Upper lobe of left lung (tissue), 6 donors: ENCODE results near the gene SAA2. TPM values are rescaled to one million over a fixed set of nuclear protein-coding genes. Genes with fewer than 3 reads are reported as not detected.

Experiments
- ATAC-seq, 2 donors: fragments of 200-7000 bp; cut with Tn5 transposase; one replicate each; pipeline ENCODE4 v1.9.1; 2022; ENCODE audit warnings: mild to moderate bottlenecking in 2 of 2, moderate library complexity in 2 of 2; ENCODE audit not compliant: low FRiP score in 2 of 2
- DNase-seq, 2 donors: peaks; one replicate each; pipeline ENCODE4 v3.0.0-alpha.2; 2019 to 2020
- H3K27ac ChIP-seq, 4 donors: fragments of 200-600 bp; sonication (generic); one replicate each; pipeline ENCODE4 v1.5.1; 2016 to 2019
- H3K27me3 ChIP-seq, 4 donors: fragments of 200-600 bp; sonication (generic); one replicate each; pipeline ENCODE4 v1.5.1; 2017 to 2019
- H3K36me3 ChIP-seq, 4 donors: fragments of 200-600 bp; sonication (generic); one replicate each; pipeline ENCODE4 v1.5.1; 2016 to 2019
- H3K4me1 ChIP-seq, 4 donors: fragments of 200-600 bp; sonication (generic); one replicate each; pipeline ENCODE4 v1.5.1; 2018 to 2019
- H3K4me3 ChIP-seq, 4 donors: fragments of 200-600 bp; sonication (generic); one replicate each; pipeline ENCODE4 v1.5.1; 2017 to 2019; ENCODE audit warnings: mild to moderate bottlenecking in 2 of 4, moderate library complexity in 1 of 4
- H3K9me3 ChIP-seq, 4 donors: fragments of 200-600 bp; sonication (generic); one replicate each; pipeline ENCODE4 v1.5.1; 2018 to 2019
- CTCF ChIP-seq, 6 experiments: fragments of 450-650 bp in 4 of 6; fragments of 200-600 bp in 2 of 6; sonication (generic) in 2 of 6; IDR thresholded peaks; one replicate each; pipeline ENCODE4 v1.5.1; 2016 to 2019; ENCODE audit warnings: antibody characterized with exemption in 6 of 6
- EP300 ChIP-seq, 4 donors: sonication (generic); formaldehyde crosslinking; IDR thresholded peaks; one replicate each; pipeline ENCODE4 v1.5.1; 2017; ENCODE audit warnings: antibody characterized with exemption in 4 of 4, control low read depth in 2 of 4
- POLR2A ChIP-seq, 4 donors: fragments of 450-650 bp; IDR thresholded peaks; one replicate each; pipeline ENCODE4 v1.5.1; 2016 to 2017; ENCODE audit warnings: antibody characterized with exemption in 4 of 4, mild to moderate bottlenecking in 2 of 4
- POLR2AphosphoS5 ChIP-seq, 2 donors: sonication (generic); formaldehyde crosslinking; IDR thresholded peaks; one replicate each; pipeline ENCODE4 v1.5.1; 2017; ENCODE audit warnings: antibody characterized with exemption in 2 of 2
- WGBS, 2 donors: methylation state at CpG; one replicate each; pipeline ENCODE4 v1.1.5; 2017 to 2018; 5-methylcytosine and 5-hydroxymethylcytosine counted together
- total RNA-seq, 6 donors: library from RNA; depleted of rRNA in 4 of 6; stranded (reverse); fragments of >200 nt in 4 of 6; gene quantifications; one replicate each; pipeline versions ENCODE4 v1.1.0 to v1.2.1, GENCODE V29; 2016 to 2021
- donor health status: DM: no; HTN: no; CAD: no; lungs with moderate emphysema.
- donor health status: DM: no; HTN: yes; CAD: no; lungs with severe emphysema.

Gene SAA2
- total RNA-seq, 6 donors from 2014 or later: 2.0 to 50.3 (median 11.7) TPM; not detected in 1

GRCh38 chr11:18236664-18237356, 11.7 kb downstream of the SAA2 start, which contains the start of gene SAA4:
Gene SAA4, minus strand, starts transcription at chr11:18236802. Its CDS starts 876 bp downstream, at chr11:18235926.
- Histone ChIP-seq H3K4me1 (no peaks in the 10 kb centered on the region), H3K27ac (no peak within 1 kb of the TSS), H3K4me3 (no peak within 1 kb of the TSS), H3K36me3 (no peaks in the 10 kb centered on the region), H3K27me3 (no peaks in the 10 kb centered on the region), H3K9me3 (no peaks in the 10 kb centered on the region)
- ATAC-seq: no peak
- 44 to 66% methylated on average over 2 of the region's 2 CpGs for WGBS, 2 donors
- no peak for DNase-seq
- TF ChIP-seq CTCF (IDR thresholded peaks at IDR 0.05) (no peak), POLR2AphosphoS5 (IDR thresholded peaks at IDR 0.05) (no peak), POLR2A (IDR thresholded peaks at IDR 0.05) (no peak), EP300 (IDR thresholded peaks at IDR 0.05) (no peak)

DNA sequence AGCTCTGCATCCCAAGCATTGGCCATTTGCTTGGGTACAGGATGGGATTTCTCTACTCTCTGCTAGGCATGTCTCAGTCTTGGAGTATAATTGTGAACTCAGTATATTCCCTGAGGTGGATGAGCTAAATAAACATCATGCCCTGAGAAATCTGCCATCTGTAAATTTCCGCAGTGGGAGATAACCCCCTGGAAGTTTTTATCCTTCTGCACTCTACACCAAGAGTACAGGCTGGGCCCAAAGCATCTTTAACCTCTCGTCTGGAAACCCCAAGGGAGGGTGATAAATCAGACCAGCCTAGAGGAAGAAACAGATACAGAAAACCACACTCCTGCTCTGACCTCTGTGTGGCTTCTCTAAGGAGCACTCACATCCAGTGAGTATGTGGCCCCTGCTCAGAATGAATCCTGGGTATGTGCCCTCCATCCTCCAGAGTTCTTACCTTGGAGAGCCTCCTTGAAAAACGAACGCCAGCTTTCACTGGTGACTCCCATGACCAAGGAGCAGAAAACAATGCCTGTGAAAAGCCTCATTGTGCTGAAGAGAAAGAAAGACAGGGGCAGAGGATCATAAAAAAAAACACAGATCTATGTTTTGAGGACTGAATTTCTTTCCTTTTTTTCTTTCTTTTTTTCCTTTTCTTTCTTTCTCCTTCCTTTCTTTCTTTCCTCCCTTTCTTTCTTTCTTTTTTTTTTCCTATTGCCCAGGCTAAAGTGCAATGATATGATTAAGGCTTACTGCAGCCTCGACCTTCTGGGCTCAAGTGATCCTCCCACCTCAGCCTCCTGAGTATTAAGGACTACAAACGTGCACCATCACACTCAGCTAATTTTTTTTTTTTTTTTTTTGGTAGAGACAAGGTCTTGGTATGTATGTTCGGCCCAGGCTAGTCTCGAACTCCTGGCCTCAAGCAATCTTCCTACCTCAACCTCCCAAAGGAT, 12.8 kb downstream of the SAA2 start:
- H3K4me3 ChIP-seq: no peak overlapping the region
- DNase-seq (no peak), ATAC-seq (no peak)
- whole genome bisulfite sequencing, 2 donors: 60% methylated on average over 8 of the region's 8 CpGs
- TF ChIP-seq CTCF (IDR thresholded peaks at IDR 0.05) (no peak), POLR2A (IDR thresholded peaks at IDR 0.05) (no peak), EP300 (IDR thresholded peaks at IDR 0.05) (no peak), POLR2AphosphoS5 (IDR thresholded peaks at IDR 0.05) (no peak)
- no peaks in the 10 kb centered on the region for H3K4me1 ChIP-seq
- H3K9me3 ChIP-seq: no peaks in the 10 kb centered on the region
- H3K27me3 ChIP-seq: no peaks in the 10 kb centered on the region
- no peaks in the 10 kb centered on the region for H3K36me3 ChIP-seq
- no peak overlapping the region for H3K27ac ChIP-seq

DNA sequence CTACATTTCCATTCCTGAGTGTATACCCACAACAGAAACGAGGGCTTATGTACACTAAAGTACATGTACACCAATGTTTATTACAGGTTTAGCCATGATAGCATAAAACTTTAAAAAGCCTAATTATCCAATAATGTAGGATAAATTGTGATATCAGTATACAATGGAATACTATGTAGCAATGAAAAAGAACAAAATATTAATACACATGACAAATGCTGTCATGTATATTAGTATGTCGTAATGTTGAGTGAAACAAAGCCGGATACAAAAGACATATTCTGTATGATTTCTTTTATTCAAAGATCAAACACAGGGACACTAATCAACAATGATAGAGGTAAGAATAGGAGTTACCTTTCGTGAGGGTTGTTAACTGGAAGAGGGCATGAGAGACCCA, 14.6 kb downstream of the SAA2 start:
- TF ChIP-seq EP300 (IDR thresholded peaks at IDR 0.05) (no peak), POLR2A (IDR thresholded peaks at IDR 0.05) (no peak), CTCF (IDR thresholded peaks at IDR 0.05) (no peak), POLR2AphosphoS5 (IDR thresholded peaks at IDR 0.05) (no peak)
- no peaks in the 10 kb centered on the region for H3K9me3 ChIP-seq
- WGBS, 2 donors: 86 to 94% methylated on average over 4 of the region's 4 CpGs
- DNase-seq: no peak
- H3K4me3 ChIP-seq: no peak overlapping the region
- no peak overlapping the region for H3K27ac ChIP-seq
- H3K27me3 ChIP-seq: no peaks in the 10 kb centered on the region
- H3K4me1 ChIP-seq: no peaks in the 10 kb centered on the region
- ATAC-seq: no peak
- H3K36me3 ChIP-seq: no peaks in the 10 kb centered on the region

DNA sequence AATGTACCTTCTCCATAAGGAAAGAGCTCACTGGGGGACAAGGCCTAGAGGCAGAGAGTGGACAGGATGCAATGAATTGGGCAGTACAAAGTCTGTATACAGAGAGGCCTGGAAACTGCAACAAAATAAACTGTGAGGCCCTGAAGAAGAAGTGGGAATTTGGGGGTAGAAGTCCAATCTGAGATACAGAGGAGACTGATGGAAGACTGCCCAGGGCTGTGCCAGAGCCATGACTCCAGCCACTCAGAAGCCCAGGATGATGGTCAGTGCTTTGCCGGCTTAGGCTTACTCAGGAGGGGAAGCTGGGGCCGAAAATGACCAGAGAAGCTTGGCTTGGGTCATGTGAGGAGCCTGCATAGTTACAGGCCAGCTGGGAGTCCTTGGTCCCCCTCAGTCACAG, 17.6 kb downstream of the SAA2 start:
- no peak for TF ChIP-seq CTCF (IDR thresholded peaks at IDR 0.05)
- no peak for TF ChIP-seq EP300 (IDR thresholded peaks at IDR 0.05)
- no peak for TF ChIP-seq POLR2AphosphoS5 (IDR thresholded peaks at IDR 0.05)
- TF ChIP-seq POLR2A (IDR thresholded peaks at IDR 0.05): no peak
- DNase-seq: no peak
- ATAC-seq: peak in 1 of 2 donors; percentile 14
- no peak overlapping the region for H3K4me3 ChIP-seq
- WGBS, 2 donors: 74 to 77% methylated on average over 2 of the region's 2 CpGs
- H3K36me3 ChIP-seq: no peaks in the 10 kb centered on the region
- no peaks in the 10 kb centered on the region for H3K9me3 ChIP-seq
- no peaks in the 10 kb centered on the region for H3K4me1 ChIP-seq
- no peaks in the 10 kb centered on the region for H3K27me3 ChIP-seq
- H3K27ac ChIP-seq: no peak overlapping the region
